Activated CD4-positive, alpha-beta T cell treated with anti-CD3 and anti-CD28 coated beads for 24 hours (primary cell): ENCODE measurements around the gene CSMD2.
"Not testable (repeated sequence)": the region's sequence is repeated elsewhere in the genome, so short reads cannot be mapped to it uniquely, and the experiment has no call there.

Experiments
- DNase-seq, 2 donors: peaks; one replicate each; pipeline ENCODE4 v3.0.0-alpha.2; 2020; ENCODE audit warnings: low read depth in 2 of 2

CSMD2 gene

DNA sequence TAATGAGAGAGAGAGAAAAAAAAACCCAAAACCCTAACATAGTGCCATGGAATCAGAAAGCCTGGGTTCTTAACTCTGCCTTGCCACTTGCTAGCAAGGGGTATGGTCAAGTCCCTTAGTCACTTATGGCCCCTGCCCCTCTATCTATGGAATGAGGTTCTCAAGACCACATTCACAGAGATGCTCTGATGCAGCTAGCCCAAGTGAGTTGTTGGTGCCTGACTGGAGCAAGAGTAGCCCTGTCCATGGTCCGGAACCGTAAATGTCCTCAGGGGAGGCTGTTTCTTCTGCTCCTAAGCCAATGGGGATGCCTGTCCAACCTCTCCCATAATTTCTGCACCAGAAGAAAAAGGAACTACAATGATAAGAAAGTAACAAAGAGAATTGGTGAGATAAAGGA is 56.8 kb downstream of the CSMD2 start:
- DNase-seq: no peak

DNA sequence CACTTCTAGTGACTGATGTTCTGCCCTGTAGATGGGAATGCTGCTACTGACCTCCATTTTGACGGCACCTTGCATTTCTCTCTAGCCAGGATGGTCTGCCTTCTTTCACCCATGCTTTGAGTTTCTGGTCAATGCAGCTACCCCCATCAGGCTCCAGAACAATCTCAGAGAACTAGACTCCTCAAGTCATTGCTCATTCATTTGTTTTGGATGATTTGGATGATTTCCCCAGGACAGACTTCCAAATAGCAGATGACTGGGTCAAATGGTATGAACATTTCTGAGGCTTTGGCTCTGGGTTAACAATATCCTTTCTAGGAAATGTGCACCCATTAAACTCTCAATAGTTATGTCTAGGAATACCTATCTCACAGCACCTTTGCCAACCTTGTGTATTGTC is 63.9 kb downstream of the CSMD2 start:
- no peak for DNase-seq

DNA sequence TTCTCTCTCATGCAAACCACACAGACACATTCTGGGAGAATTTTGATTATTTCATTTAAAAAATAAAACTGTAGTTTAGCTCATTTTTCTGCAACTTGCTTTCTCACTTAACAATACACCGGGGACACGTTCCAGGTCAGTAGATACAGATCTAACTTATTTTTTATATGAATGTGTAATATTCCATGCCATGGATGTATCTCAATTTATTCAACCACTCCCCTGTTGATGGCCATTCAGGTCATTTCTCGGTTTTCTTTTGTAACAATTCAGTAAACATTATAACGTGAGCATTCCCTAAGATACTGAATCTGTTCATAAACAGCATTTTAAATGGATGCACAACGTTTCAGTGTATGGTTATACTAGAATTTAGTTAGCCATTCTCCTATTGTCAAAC is 64.7 kb downstream of the CSMD2 start:
- DNase-seq: no peak

DNA sequence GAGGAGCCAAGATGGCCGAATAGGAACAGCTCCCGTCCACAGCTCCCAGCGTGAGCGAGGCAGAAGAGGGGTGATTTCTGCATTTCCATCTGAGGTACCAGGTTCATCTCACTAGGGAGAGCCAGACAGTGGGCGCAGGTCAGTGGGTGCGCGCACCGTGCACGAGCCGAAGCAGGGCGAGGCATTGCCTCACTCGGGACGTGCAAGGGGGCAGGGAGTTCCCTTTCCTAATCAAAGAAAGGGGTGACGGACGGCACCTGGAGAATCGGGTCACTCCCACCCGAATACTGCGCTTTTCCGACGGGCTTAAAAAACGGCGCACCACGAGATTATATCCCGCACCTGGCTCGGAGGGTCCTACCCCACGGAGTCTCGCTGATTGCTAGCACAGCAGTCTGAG is 72.6 kb downstream of the CSMD2 start:
- DNase-seq: not testable (repeated sequence)

DNA sequence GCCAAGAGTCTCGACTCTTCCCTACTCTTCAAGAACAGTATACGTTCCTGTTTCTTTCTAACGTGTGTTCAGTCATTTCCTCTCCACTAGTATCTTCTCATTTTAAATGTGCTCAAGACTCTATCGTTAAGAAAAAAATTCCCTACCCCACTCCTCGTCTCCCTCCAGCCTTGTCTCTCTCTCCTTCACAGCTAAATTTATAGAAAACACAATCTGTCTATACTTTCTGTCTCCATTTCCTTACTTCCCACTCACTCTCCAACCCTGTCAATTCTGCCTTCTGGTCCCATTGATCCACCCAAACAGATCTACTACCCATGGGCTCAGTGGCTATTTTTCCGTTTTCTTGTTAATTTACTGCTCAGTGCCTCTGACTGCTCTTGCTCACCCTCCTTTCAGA is 75.3 kb downstream of the CSMD2 start:
- DNase-seq: no peak

DNA sequence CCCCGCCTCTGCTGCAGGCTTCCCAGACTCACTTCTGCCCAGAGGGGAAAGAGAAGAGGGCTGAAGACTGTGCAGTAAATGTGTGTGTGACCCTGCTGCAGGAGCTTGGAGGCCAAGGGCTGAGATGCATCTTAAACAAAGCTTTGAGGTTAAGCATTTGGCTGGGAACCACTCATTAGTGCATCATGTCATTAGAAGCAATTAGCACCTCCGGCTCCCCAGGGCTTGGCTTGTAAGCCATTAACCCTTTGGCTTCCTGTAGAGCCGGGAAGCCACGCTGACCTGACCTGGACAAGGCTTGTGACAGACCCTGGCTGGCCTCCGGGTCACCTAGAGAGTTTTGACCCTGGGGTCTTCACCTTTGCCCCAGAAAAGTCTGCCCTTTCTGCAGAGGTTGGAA is 77.0 kb downstream of the CSMD2 start:
- DNase-seq: no peak

DNA sequence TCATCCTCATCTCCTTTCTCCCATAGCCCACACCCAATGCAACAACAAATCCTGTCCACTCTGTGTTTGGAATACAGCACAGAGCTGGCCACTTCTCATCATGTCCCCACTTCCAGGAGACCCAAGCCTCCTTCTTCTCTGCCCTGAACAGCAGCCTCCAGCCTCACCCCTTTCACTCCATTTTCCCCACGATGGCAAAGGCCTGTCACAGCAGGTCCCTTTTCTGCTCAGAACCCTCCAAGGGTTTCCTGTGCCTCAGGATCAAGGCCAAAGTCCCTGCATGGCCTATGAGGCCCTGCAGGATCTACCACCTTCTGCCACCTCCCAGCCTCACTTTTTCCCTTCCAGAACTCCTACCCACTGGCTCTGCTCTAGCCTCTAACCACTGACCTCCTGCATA is 78.5 kb downstream of the CSMD2 start:
- no peak for DNase-seq

DNA sequence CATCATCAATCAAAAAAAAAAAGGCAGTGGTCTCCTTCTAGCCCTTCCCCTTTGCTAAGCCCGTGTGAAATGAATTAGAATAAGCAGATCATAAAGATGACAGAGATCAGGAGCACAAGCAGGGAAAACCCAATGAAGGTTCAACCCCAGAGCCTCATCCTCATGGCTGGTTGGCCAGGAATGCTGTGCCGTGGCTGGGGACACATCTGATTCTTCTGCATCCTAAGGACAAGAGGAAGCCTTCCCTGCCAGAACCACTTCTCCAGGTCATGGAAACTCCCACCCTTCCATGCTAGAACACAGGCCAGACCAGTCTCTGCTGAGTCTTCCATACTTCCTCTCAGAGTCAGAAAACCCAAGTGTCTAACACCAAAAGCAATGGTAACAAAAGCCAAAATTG is 81.1 kb downstream of the CSMD2 start:
- DNase-seq: no peak

DNA sequence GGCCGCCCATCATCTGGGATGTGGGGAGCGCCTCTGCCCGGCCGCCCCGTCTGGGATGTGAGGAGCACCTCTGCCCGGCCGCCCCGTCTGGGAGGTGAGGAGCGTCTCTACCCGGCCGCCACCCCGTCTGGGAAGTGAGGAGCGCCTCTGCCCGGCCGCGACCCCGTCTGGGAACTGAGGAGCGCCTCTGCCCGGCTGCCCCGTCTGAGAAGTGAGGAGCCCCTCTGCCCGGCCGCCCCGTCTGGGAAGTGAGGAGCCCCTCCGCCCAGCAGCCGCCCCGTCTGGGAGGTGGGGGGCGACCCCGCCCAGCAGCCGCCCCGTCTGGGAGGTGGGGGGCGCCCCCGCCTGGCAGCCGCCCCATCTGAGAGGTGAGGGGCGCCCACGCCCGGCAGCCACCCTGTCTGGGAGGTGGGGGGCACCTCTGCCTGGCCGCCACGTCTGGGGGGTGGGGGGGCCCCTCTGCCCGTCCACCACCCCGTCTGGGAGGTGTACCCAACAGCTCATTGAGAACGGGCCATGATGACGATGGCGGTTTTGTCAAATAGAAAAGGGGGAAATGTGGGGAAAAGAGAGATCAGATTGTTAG is 82.9 kb downstream of the CSMD2 start:
- DNase-seq: not testable (repeated sequence)

DNA sequence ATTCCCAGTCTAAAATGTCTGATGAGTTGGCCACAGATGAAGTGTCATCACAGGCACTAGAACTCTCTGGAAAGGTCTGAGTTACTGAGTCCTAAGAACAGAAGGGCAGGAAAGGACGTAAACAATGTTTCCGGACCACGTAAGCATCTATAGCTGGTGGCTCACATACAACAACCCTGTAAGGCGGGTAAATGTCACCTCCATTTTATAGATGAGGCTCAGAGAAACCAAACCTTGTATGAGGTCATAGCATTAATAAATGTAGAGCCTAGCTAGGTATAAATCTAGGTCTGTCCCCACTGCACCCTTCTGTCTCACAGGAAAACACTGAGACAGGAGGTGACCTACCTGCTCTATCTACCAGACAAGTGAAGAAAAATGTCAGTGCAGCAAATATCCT is 86.6 kb downstream of the CSMD2 start:
- no peak for DNase-seq

DNA sequence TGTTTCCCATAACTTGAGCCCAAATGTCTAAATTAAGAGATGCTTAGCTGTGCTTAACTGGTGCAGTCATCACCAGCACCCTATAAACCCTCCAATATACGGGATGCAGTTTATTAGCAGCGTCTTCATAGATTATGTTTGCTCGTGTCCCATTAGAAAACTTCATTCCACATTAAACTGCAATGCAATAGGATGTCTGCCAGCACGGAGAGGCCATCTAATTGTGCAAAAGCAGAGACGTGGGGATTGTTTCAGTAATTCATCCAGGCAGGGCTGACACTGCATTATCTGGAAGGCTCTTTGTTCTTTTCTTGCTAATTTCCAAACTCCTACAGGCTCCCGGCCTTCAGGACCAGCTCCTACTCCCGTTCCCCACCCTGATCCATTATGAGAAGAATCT is 89.5 kb downstream of the CSMD2 start:
- DNase-seq: no peak

DNA sequence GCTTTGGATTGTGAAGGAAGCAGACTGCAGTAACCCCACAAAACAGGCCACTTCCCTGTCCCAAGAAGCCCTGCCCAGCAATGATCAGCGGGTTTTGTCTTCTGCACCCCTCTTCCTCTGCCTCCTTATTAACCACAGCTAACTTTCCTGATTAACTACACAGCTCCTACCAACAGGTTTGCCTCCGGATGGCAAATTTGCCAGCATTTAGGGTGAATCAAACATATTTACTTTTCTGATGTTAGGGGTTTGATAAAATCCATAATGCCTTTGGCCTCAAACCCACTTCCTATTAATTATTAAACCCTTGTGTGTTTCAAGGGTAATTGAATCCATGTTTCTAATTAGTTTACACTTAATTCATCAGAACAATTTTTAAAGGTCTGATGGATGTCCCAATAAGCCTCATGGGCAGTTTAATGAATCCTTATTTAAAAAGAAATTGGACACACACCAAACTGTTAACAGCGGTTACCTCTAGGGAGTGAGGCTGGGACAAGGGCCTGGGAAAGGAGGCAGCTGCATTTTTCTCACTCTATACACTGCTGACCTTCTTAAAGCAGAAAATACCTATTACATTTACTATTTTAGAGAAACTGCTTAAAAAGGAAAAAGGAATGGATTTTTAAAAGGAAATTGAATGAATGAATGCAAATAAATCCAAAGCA is 91.9 kb downstream of the CSMD2 start:
- no peak for DNase-seq

DNA sequence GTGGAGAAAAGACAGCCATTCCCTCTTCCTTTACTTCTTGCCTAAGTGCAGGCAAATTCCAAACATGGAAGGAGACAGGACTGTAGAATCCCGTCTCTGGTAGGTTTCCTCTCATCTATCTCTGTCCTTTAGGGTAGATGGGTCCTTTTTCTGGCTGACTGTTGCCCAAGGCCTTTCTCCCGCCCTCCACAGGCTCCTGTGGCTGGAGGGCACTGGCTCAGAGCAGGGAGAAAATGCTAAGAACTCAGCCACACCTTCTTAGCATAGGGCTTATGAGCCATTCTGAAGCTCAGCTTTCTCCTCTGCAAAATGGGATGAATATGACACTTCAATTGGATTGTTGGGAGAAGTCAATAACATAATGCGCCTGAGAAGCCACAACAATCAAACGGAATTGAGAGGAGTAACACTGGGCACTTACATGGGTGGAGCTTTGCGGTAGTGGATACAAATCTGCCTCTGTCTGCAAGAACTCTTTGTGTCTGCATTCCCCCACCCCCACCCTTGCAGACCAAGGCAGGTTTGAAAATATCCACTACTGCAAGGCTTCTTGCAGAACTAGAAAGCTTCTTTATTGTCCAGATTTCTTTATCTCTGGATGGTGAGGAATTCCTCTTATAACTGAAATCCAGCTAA is 94.7 kb downstream of the CSMD2 start:
- DNase-seq: no peak

DNA sequence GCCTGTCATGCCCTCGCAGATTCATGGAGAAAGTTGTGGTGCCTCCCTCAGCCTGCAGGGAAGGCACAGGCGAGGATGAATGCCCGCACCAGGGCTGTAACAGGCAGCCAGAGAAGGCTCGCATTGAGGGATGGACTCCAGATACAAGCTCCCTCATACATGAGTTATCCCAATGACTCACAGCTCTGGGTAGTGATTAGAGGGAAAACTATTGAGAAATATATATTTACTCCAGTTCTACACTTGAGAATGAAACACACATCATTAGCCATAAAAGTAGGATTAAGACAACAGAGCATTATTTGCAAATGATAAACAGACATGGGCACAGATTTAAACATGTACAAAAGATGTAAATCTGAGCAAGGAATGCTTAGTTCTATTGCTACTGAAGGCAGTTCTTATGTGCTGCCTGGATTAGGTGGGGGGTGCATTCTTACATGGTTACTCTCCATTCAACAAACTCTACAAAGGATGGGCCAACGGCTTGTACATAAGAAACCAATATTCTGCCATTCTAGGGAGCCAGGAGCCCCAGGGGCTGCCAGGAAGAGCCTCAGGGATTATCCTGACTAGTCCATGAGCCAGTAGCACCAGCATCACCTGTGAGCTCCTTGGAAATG is 97.9 kb downstream of the CSMD2 start:
- DNase-seq: no peak

DNA sequence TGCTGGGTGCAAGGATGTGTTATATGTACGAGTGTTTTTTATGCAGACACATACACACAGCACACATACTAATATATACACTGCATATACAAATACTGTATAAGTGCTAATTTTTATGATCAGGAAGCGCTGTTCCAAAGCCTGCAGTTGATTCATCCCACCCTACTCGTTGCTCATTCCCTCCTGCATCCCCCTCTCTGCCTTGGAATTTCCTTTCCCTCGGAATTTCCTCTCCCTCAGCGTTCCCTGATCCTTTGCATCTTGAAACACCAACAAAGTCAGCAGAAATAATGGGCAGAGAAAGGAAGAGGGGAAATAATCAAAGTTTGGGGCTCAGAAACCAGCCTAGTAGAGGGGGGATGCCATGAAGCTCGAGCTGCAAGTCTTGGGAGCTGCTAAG is 98.9 kb downstream of the CSMD2 start:
- DNase-seq: no peak

DNA sequence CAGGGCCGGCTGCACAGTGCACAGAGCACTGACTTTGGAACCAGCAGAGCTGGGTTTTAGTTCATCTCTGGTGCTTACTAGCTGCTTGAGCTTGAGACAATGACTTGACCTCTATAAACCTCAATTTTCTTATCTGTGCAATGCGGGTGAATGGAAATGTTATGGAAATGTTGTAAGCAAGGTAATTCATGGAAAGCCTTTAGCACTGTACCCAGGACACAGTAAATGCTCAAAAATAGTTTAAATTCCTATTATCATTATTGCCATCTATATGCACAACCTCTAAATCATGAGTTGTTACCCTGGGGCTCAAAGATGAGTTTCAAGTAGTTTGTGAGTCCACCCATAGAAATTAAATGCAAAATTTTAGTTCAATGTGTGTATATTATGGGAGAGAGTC is 99.5 kb downstream of the CSMD2 start:
- DNase-seq: no peak

DNA sequence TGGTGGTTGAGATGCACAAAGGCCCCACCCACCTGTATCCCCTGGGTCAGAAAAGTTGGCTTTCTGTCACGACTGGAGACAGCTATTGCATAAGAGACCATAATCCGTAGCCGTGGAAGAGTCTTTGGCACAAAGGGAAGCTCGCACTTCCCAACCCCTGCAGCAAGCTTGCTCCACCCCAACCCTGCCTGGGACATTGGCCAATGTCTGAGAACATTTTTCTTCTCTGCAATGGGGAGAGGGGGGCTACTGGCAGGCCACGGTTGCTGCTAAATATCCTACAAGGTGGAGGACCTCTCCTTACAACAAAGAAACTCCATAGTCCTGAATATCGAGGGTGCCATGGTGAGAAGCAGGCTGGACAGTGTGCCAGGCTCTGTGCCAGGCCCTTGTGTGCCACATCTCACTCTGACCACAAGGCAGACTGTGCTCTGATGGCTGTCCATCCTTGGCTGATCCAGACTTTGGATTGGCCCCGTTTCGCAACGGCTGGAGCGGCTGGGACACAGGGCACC is 104.1 kb downstream of the CSMD2 start:
- no peak for DNase-seq

DNA sequence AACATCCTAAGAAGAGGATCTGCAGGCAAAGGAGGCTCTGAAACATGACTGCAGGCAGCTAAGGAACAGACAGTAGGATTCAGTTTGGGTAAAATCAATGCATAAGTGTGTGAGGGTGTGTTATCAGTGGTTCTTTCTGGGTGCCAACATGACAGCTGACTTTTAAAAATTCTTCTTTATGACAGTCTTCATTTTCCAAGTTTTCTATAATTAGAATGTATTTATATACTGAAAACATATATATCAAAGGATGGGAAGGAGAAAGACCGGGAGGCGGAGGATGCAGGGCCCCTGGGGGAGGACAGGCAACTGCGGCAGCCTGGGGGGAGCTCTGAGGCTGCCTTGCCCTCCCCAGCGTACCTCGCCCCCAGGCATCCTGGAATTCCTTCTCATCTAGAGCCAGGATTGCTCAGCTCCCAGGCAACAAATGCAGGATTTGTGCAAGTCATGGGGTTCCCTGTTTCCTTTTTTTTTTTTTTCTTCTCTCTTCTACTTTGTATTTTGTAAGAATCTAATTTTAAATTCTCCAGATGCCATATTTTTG is 104.8 kb downstream of the CSMD2 start:
- DNase-seq: no peak

DNA sequence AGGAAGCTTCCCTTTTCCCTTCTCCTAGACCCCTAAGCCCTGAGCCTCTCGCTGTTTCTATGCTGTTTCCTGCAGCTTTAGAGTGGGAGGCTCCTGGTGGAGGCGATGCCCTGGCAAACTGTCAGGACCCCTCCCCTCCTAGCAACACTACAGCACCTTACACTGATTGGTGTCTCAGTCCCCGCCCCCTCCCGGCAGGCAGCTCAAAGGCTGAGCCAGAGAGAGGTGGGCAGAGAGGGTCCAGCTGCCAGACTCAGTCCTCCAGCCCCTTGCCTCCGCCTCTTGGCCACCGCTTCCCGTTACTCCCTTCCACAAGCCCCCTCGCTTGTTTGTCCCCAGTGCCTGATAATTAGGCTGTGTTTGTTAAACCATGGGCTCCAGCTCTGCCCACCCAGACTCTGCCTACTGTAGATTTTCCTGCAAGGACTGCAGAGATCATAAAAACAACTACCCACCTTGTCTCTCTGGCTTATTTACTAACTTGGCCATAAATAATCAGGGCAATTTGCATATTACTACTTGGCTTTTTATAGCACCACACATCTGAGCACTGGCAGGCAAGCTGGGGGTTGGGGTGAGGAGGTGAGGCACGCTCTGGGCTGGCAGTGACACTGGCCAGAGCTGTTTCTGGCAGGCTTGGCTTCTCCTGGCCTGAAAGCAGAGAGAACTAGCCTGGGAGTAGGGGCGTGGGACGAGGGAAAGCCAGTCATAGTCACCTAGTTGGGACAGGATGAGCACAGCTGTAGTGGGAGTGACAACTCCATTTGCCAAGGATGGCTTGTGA is 107.5 kb downstream of the CSMD2 start:
- DNase-seq: no peak

DNA sequence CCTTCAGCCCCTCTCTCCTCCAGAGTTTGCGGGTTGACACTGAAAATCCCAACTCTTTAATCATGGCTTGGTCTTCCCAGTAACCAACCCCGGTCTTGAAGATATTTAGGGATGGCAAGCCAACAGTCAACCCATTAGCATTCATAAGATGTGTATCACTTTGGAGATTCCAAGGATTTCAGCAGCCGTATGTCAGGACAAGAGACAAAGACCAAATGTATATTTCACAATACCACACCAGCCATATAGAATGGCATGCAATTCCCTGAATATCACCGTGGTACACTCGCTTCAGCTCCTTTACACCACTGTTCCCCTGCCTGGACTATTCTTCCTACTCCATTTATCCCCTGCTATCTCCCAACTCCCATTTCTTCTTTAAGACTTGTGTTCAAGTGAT is 109.2 kb downstream of the CSMD2 start:
- no peak for DNase-seq

DNA sequence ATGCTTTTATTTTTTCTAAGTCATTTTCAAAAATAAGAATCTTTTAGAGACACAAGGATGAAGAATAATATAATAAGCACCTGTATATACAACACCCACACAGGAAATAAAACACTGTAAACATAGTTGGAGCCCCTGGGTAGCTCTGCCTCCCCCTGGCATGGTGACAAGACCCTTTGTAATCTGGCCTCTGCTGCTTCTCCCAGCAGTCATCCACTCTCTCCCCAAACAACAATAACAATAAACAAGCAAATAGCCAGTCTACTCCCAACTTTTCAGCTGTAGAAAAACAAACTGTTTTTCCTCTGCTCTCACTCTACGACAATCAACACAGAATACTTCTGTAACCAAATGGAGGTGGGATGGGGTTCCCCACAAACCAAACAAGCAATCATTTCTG is 110.1 kb downstream of the CSMD2 start:
- no peak for DNase-seq

DNA sequence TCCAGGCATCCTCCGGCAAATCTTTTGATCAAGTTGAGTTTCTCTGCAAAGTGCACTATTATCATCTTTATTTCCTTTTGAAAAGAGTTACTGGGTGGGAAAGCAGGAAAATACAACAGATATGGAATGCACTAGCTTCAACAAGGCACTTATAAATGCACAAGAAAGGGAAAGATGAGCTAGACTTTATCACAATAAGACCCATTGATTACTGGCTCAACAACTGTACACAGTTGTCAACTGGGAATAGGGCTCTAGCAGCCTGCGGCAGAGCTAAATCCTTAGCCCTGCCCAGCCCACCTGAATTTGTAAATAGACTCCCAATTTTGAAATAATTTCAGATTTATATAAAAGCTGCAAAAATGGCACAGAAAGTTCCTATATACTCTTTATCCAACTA is 111.4 kb downstream of the CSMD2 start:
- no peak for DNase-seq
